Effector memory CD8-positive, alpha-beta T cell (primary cell): ENCODE results near the gene LYSMD4.
A peak's percentile ranks its signal among the peaks of the same experiment; 100 is the strongest.
"Not testable (repeated sequence)": the region's sequence is repeated elsewhere in the genome, so short reads cannot be mapped to it uniquely, and the experiment has no call there.

ENCODE experiments used
- ATAC-seq: fragments of 150-1000 bp; cut with Tn5 transposase; replicated peaks from 2 replicates; pipeline ENCODE4 v1.10.0; 2021; ENCODE audit warnings: mild to moderate bottlenecking, moderate library complexity
- DNase-seq, 3 experiments: peaks; one replicate each; pipeline ENCODE4 v3.0.0; 2021
- H3K27ac Mint-ChIP-seq, 2 donors: one replicate each; pipeline ENCODE4 v1.8.0; 2022; ENCODE audit warnings: mild to moderate bottlenecking in 2 of 2, mixed read lengths in 2 of 2, moderate library complexity in 2 of 2
- H3K27me3 Mint-ChIP-seq, 2 donors: one replicate each; pipeline ENCODE4 v1.8.0; 2022; ENCODE audit warnings: mixed read lengths in 2 of 2
- H3K36me3 Mint-ChIP-seq: one replicate; pipeline ENCODE4 v1.8.0; 2022; ENCODE audit warnings: mild to moderate bottlenecking, moderate library complexity, mixed read lengths; ENCODE audit not compliant: insufficient read depth
- H3K4me1 Mint-ChIP-seq, 2 donors: one replicate each; pipeline ENCODE4 v1.8.0; 2022; ENCODE audit warnings: low read depth in 2 of 2, mixed read lengths in 2 of 2
- H3K4me3 Mint-ChIP-seq, 2 donors: one replicate each; pipeline ENCODE4 v1.8.0; 2022; ENCODE audit warnings: mild to moderate bottlenecking in 2 of 2, mixed read lengths in 2 of 2, moderate library complexity in 2 of 2
- H3K9me3 Mint-ChIP-seq, 2 donors: one replicate each; pipeline ENCODE4 v1.8.0; 2022; ENCODE audit warnings: mixed read lengths in 2 of 2

The LYSMD4 gene

GRCh38 chr15:99741835-99742234 lies 8.6 kb upstream of the LYSMD4 start:
- Mint-ChIP-seq H3K27ac (no peak overlapping the region), H3K9me3 (no peaks in the 10 kb centered on the region), H3K27me3 (peaks cover 0 to 30% of the 10 kb centered on the region in 2 donors), H3K36me3 (no peaks in the 10 kb centered on the region), H3K4me1 (no peaks in the 10 kb centered on the region), H3K4me3 (no peak overlapping the region)
- DNase-seq = no peak
- no peak for ATAC-seq

- Mint-ChIP-seq H3K9me3 (no peaks in the 10 kb centered on the region), H3K27ac (no peak overlapping the region), H3K4me3 (no peak overlapping the region), H3K4me1 (peaks cover 4% of the 10 kb centered on the region in 2 donors), H3K36me3 (peaks cover 5% of the 10 kb centered on the region), H3K27me3 (no peaks in the 10 kb centered on the region)
- DNase-seq = no peak
- no peak for ATAC-seq
Measured at GRCh38 chr15:99738021-99738847, 5.0 kb upstream of the LYSMD4 start.

- Mint-ChIP-seq H3K4me3 (no peak overlapping the region), H3K9me3 (no peaks in the 10 kb centered on the region), H3K4me1 (peaks cover 4 to 9% of the 10 kb centered on the region in 2 donors), H3K27me3 (no peaks in the 10 kb centered on the region), H3K27ac (no peak overlapping the region), H3K36me3 (peaks cover 5% of the 10 kb centered on the region)
- DNase-seq (no peak), ATAC-seq (no peak)
Measured at GRCh38 chr15:99736702-99737101, 3.5 kb upstream of the LYSMD4 start.

GRCh38 chr15:99735868-99736267 lies 2.6 kb upstream of the LYSMD4 start:
- peak overlapping the region in 1 of 2 donors; percentile 81 for H3K27ac Mint-ChIP-seq
- peaks cover 5% of the 10 kb centered on the region for H3K36me3 Mint-ChIP-seq
- DNase-seq = no peak
- peaks cover 8 to 12% of the 10 kb centered on the region in 2 donors for H3K4me1 Mint-ChIP-seq
- ATAC-seq = no peak
- H3K27me3 Mint-ChIP-seq = no peaks in the 10 kb centered on the region
- H3K9me3 Mint-ChIP-seq = no peaks in the 10 kb centered on the region
- no peak overlapping the region for H3K4me3 Mint-ChIP-seq

- H3K36me3 Mint-ChIP-seq = peaks cover 5% of the 10 kb centered on the region
- peak overlapping the region in 1 of 2 donors; percentile 10 for H3K4me3 Mint-ChIP-seq
- H3K4me1 Mint-ChIP-seq = peaks cover 12 to 15% of the 10 kb centered on the region in 2 donors
- DNase-seq = no peak
- H3K9me3 Mint-ChIP-seq = no peaks in the 10 kb centered on the region
- no peak overlapping the region for H3K27ac Mint-ChIP-seq
- no peak for ATAC-seq
- no peaks in the 10 kb centered on the region for H3K27me3 Mint-ChIP-seq
Measured at GRCh38 chr15:99734575-99734974, 1.3 kb upstream of the LYSMD4 start.

GRCh38 chr15:99734040-99734291 lies 729 bp upstream of the LYSMD4 start:
- H3K27ac Mint-ChIP-seq = peak overlapping the region; percentile 92 to 93
- H3K9me3 Mint-ChIP-seq, H3K27me3 Mint-ChIP-seq, ATAC-seq, DNase-seq, H3K36me3 Mint-ChIP-seq: not testable (repeated sequence)
- peaks cover 12 to 15% of the 10 kb centered on the region in 2 donors for H3K4me1 Mint-ChIP-seq
- H3K4me3 Mint-ChIP-seq = peak overlapping the region; percentile 86 to 88

GRCh38 chr15:99732751-99733267 lies 428 bp downstream of the LYSMD4 start:
- Mint-ChIP-seq H3K27me3 (no peaks in the 10 kb centered on the region), H3K36me3 (peaks cover 7% of the 10 kb centered on the region), H3K9me3 (no peaks in the 10 kb centered on the region), H3K27ac (no peak overlapping the region), H3K4me3 (peak overlapping the region; percentile 86 to 88), H3K4me1 (peaks cover 12 to 15% of the 10 kb centered on the region in 2 donors)
- DNase-seq (no peak), ATAC-seq (peak; percentile 31)

- peaks cover 12 to 15% of the 10 kb centered on the region in 2 donors for H3K4me1 Mint-ChIP-seq
- no peak overlapping the region for H3K27ac Mint-ChIP-seq
- no peaks in the 10 kb centered on the region for H3K27me3 Mint-ChIP-seq
- H3K36me3 Mint-ChIP-seq = peaks cover 10% of the 10 kb centered on the region
- peak overlapping the region; percentile 86 to 88 for H3K4me3 Mint-ChIP-seq
- H3K9me3 Mint-ChIP-seq = no peaks in the 10 kb centered on the region
- ATAC-seq (no peak), DNase-seq (no peak)
Measured at GRCh38 chr15:99732124-99732750, 1.0 kb downstream of the LYSMD4 start.

- peaks cover 10% of the 10 kb centered on the region for H3K36me3 Mint-ChIP-seq
- H3K4me1 Mint-ChIP-seq = peaks cover 12 to 15% of the 10 kb centered on the region in 2 donors
- no peaks in the 10 kb centered on the region for H3K9me3 Mint-ChIP-seq
- peak overlapping the region; percentile 86 to 88 for H3K4me3 Mint-ChIP-seq
- DNase-seq (no peak), ATAC-seq (no peak)
- no peak overlapping the region for H3K27ac Mint-ChIP-seq
- no peaks in the 10 kb centered on the region for H3K27me3 Mint-ChIP-seq
Measured at GRCh38 chr15:99731336-99732123, 1.7 kb downstream of the LYSMD4 start.

- peaks cover 12 to 15% of the 10 kb centered on the region in 2 donors for H3K4me1 Mint-ChIP-seq
- DNase-seq = no peak
Measured at GRCh38 chr15:99729920-99730319, 3.3 kb downstream of the LYSMD4 start.

GRCh38 chr15:99729327-99729726 lies 3.9 kb downstream of the LYSMD4 start:
- no peak overlapping the region for H3K27ac Mint-ChIP-seq
- no peak for DNase-seq
- peaks cover 12 to 15% of the 10 kb centered on the region in 2 donors for H3K4me1 Mint-ChIP-seq
- no peak overlapping the region for H3K4me3 Mint-ChIP-seq
- ATAC-seq = no peak
- H3K27me3 Mint-ChIP-seq = no peaks in the 10 kb centered on the region
- H3K36me3 Mint-ChIP-seq = peaks cover 10% of the 10 kb centered on the region
- H3K9me3 Mint-ChIP-seq = no peaks in the 10 kb centered on the region

More at GRCh38 chr15:99729920-99730319, 3.3 kb downstream of the LYSMD4 start:
- no peaks in the 10 kb centered on the region for H3K9me3 Mint-ChIP-seq
- no peak overlapping the region for H3K4me3 Mint-ChIP-seq
- no peaks in the 10 kb centered on the region for H3K27me3 Mint-ChIP-seq
- peaks cover 10% of the 10 kb centered on the region for H3K36me3 Mint-ChIP-seq
- H3K27ac Mint-ChIP-seq = no peak overlapping the region
- no peak for ATAC-seq

- Mint-ChIP-seq H3K27me3 (no peaks in the 10 kb centered on the region), H3K27ac (no peak overlapping the region), H3K4me3 (no peak overlapping the region), H3K4me1 (peaks cover 12 to 15% of the 10 kb centered on the region in 2 donors), H3K36me3 (peaks cover 9% of the 10 kb centered on the region), H3K9me3 (no peaks in the 10 kb centered on the region)
- no peak for ATAC-seq
- DNase-seq = no peak
Measured at GRCh38 chr15:99728916-99729315, 4.3 kb downstream of the LYSMD4 start.

- peaks cover 4% of the 10 kb centered on the region for H3K36me3 Mint-ChIP-seq
- H3K4me1 Mint-ChIP-seq = peaks cover 7 to 11% of the 10 kb centered on the region in 2 donors
- H3K27ac Mint-ChIP-seq = no peak overlapping the region
- DNase-seq (no peak), ATAC-seq (no peak)
- H3K9me3 Mint-ChIP-seq = no peaks in the 10 kb centered on the region
- no peaks in the 10 kb centered on the region for H3K27me3 Mint-ChIP-seq
- H3K4me3 Mint-ChIP-seq = no peak overlapping the region
Measured at GRCh38 chr15:99727733-99728132, 5.5 kb downstream of the LYSMD4 start.
